Mesothelial cell of epicardium (in vitro differentiated cells): ENCODE measurements around the gene TBC1D2B. TPM values are rescaled to one million over a fixed set of nuclear protein-coding genes. Genes with fewer than 3 reads are reported as not detected.
A peak's percentile ranks its signal among the peaks of the same experiment; 100 is the strongest.

Experiments
- DNase-seq, 2 experiments: peaks; one replicate each; pipeline ENCODE4 v3.0.0; 2021; ENCODE audit warnings: low spot score in 2 of 2; ENCODE audit not compliant: unreplicated experiment in 2 of 2
- H3K27ac Mint-ChIP-seq: 2 replicates; pipeline ENCODE4 v1.8.0; 2021; ENCODE audit warnings: mixed read lengths
- H3K27me3 Mint-ChIP-seq: 2 replicates; pipeline ENCODE4 v1.8.0; 2021; ENCODE audit warnings: low read depth, mixed read lengths
- H3K36me3 Mint-ChIP-seq: 2 replicates; pipeline ENCODE4 v1.8.0; 2021; ENCODE audit warnings: mixed read lengths
- H3K4me1 Mint-ChIP-seq: 2 replicates; pipeline ENCODE4 v1.8.0; 2021; ENCODE audit warnings: mixed read lengths
- H3K4me3 Mint-ChIP-seq: 2 replicates; pipeline ENCODE4 v1.8.0; 2021; ENCODE audit warnings: mild to moderate bottlenecking, moderate library complexity, mixed read lengths
- H3K9me3 Mint-ChIP-seq: 2 replicates; pipeline ENCODE4 v1.8.0; 2021; ENCODE audit warnings: mixed read lengths
- total RNA-seq: library from RNA; stranded (reverse); gene quantifications from 3 replicates; pipeline ENCODE4 v1.2.1, GENCODE V29; 2021
- TF ChIP-seq, protein P1 (sequence below): fragments of 200-600 bp; sonication (generic); IDR thresholded peaks from one replicate; pipeline ENCODE4 v1.5.0; 2021; ENCODE audit warnings: antibody characterized with exemption; ENCODE audit not compliant: unreplicated experiment

TBC1D2B gene
- total RNA-seq, 1 donor from 2014 or later, result 39.8 TPM

DNA sequence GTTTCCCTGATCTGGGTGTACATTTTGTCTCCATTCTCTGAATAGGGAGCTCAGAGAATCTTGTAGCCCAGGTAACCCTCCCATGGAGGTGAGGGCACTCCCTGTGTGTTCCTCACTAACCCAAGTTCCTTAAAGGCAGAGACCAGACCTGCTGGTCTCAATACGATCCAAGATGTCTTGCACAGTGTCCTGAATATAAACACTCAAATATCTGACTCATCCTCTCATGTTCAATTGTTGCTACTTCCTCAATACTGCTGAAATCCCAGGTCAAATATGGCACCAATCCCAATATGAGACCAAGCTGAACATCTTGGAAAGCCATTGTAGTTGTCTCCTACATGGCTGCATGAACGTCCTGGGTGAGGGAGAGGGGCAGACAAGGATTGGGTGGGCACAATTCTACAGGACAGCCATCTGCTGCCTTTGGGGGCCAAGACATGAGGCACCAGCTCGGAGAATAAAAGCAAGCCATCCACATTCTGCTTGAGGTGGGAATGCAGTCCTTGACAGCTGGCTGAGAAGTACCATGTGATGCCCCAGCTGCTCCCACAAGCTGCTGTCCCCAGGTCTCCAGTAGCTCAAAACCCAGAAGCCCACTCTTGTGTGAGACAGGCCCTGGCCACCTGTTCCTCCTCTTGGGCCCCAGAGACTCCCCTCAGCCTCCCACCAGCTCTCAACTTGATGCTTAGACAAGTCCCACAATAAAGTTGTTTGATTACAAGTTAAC is 18.2 kb downstream of the TBC1D2B start:
- no peaks in the 10 kb centered on the region for H3K9me3 Mint-ChIP-seq
- no peak for DNase-seq
- no peak overlapping the region for H3K4me3 Mint-ChIP-seq
- no peaks in the 10 kb centered on the region for H3K27me3 Mint-ChIP-seq
- H3K27ac Mint-ChIP-seq, result no peak overlapping the region
- H3K36me3 Mint-ChIP-seq, result no peaks in the 10 kb centered on the region
- TF ChIP-seq, protein P1, sequence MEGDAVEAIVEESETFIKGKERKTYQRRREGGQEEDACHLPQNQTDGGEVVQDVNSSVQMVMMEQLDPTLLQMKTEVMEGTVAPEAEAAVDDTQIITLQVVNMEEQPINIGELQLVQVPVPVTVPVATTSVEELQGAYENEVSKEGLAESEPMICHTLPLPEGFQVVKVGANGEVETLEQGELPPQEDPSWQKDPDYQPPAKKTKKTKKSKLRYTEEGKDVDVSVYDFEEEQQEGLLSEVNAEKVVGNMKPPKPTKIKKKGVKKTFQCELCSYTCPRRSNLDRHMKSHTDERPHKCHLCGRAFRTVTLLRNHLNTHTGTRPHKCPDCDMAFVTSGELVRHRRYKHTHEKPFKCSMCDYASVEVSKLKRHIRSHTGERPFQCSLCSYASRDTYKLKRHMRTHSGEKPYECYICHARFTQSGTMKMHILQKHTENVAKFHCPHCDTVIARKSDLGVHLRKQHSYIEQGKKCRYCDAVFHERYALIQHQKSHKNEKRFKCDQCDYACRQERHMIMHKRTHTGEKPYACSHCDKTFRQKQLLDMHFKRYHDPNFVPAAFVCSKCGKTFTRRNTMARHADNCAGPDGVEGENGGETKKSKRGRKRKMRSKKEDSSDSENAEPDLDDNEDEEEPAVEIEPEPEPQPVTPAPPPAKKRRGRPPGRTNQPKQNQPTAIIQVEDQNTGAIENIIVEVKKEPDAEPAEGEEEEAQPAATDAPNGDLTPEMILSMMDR, result no peak
- peaks cover 19% of the 10 kb centered on the region for H3K4me1 Mint-ChIP-seq

DNA sequence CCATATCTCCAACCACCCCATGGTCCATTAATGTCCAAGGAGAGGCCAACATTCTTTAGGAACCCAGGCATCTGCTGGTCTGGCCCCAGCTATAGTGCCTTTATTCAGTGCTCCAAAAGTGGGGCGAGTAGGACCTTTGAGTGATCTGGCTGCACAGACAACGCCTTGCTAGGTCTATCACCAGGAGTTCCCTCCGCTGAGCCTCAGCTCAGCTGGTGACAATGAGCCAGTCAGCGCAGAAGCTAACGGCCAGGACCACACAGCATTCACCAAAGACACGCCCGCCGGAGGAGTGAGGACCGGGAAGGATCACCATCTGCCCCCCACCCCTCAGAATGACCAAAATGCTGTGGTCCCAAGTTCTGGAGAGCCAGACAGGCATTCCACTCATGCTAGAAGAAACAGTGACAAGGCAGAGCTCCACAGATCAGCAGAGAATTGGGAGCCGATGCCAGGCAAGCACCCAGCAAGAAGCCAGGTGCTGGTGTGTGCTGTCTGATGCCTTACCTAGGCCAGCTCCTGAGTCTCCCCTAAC is 19.0 kb downstream of the TBC1D2B start:
- Mint-ChIP-seq H3K36me3 (no peaks in the 10 kb centered on the region), H3K27ac (peak overlapping the region; percentile 23), H3K9me3 (no peaks in the 10 kb centered on the region), H3K4me1 (peaks cover 24% of the 10 kb centered on the region), H3K27me3 (no peaks in the 10 kb centered on the region), H3K4me3 (no peak overlapping the region)
- TF ChIP-seq, protein P1, result no peak
- DNase-seq, result no peak

DNA sequence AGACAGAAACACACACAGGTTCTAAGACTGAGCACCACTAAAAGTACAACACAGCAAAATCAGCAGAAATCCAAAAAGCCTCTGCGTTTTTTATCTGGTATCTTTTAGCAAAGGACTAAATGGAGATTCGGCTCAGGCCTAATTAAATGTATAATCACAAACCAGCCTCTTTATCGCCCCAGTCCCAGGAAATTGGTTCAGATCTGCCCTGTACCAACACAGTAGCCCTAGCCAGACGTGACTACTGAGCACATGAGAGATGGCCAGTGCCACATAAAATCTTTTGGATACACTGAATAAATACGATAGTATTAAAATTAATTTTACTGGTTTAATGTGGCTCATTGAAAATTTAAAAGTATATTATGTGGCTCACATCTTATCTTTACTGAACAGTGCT is 19.7 kb downstream of the TBC1D2B start:
- H3K4me3 Mint-ChIP-seq, result no peak overlapping the region
- H3K9me3 Mint-ChIP-seq, result no peaks in the 10 kb centered on the region
- no peak for DNase-seq
- H3K36me3 Mint-ChIP-seq, result no peaks in the 10 kb centered on the region
- peak overlapping the region; percentile 74 for H3K27ac Mint-ChIP-seq
- peaks cover 31% of the 10 kb centered on the region for H3K4me1 Mint-ChIP-seq
- TF ChIP-seq, protein P1, result no peak
- no peaks in the 10 kb centered on the region for H3K27me3 Mint-ChIP-seq

DNA sequence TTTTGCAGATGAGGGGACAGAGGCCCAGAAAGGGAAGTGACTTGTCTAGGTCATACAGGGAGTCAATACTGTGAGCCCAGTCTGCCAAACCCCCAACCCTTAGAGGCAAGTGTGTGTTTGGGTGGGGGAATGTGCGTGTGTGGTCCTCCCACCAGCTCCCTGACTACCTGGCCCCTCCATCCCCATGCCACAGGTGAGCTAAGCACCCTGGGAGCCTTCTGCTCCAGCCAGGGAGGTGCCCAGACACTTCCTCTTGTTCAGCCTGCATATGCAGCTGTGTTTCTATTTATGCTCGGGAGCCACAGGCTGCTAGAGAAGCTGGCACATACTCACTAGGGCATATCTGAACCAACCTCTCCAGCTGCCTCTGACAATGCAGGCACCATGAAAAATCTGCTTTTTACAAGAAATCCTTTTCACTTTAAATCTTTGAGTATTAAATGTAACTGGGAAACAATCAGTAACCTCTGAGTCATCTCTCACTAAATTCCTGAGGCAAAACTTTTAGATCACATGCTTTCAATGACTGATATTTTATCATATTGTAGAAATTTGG is 20.7 kb downstream of the TBC1D2B start:
- Mint-ChIP-seq H3K36me3 (no peaks in the 10 kb centered on the region), H3K9me3 (no peaks in the 10 kb centered on the region), H3K4me3 (no peak overlapping the region), H3K27ac (peak overlapping the region; percentile 18), H3K27me3 (no peaks in the 10 kb centered on the region), H3K4me1 (peaks cover 33% of the 10 kb centered on the region)
- TF ChIP-seq, protein P1, result no peak
- no peak for DNase-seq

DNA sequence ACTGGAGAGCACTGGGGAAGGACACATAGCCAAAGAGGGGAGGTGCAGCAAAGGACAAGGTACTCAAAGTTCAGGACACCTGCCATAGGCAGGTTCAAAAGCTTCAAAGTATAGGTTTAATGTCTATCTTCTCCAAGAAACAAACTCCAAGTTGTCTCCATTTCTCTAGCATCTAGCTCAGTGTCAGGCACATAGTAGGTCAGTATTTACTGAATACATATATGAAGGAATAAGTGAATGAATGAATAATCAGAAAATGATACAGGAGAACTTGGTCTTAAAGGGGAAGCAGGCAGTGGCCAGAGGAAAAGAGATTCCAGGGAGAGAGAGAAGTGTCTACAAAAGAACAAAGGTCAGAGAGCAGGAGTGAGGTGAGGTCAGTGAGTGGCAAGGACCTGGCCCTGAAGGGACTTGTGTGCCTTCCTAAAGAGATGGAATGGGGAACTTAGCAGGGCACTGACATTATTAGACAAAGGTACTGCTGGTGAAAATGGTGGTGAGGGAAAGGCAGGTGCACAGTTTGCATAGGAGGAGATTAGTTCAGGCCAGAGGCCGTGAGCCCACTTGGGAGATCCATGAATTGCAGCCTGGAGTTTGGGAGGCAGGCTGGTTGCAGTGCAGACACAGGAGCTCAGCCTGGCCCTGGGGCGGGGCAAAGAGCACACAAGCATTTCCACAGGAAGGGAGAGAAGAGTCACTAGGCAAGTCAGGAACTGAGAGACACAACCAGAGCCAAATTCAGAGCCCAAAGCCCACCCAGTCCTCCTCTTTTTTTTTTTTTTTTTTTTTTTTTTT is 21.4 kb downstream of the TBC1D2B start:
- no peaks in the 10 kb centered on the region for H3K9me3 Mint-ChIP-seq
- no peak for DNase-seq
- H3K27me3 Mint-ChIP-seq, result no peaks in the 10 kb centered on the region
- no peaks in the 10 kb centered on the region for H3K36me3 Mint-ChIP-seq
- no peak overlapping the region for H3K4me3 Mint-ChIP-seq
- H3K27ac Mint-ChIP-seq, result peak overlapping the region; percentile 67
- peaks cover 38% of the 10 kb centered on the region for H3K4me1 Mint-ChIP-seq
- TF ChIP-seq, protein P1, result no peak
